Measurements from ENCODE around the gene EFCAB6. TPM values are rescaled to one million over a fixed set of nuclear protein-coding genes. Genes with fewer than 3 reads are reported as not detected.

The EFCAB6 gene
- total RNA-seq, 1 experiment from 2014 or later = 0.21 TPM

- no peak for ATAC-seq
- no peaks in the 10 kb centered on the region for H3K36me3 ChIP-seq (ENCODE audit: control insufficient read depth, insufficient read depth, low read length)
- ChIA-PET POLR2A (no interaction called here), CTCF (no interaction called here)
- no peak overlapping the region for H3K27ac ChIP-seq (ENCODE audit: low read length)
- H3K9me3 ChIP-seq (ENCODE audit: control insufficient read depth, insufficient read depth, low read depth, low read length) = peaks cover 5% of the 10 kb centered on the region; the same call in 1 of the 2 replicates
- intact Hi-C loops (cut with micrococcal nuclease; ENCODE audit: unreplicated experiment) (no loop called here), in situ Hi-C loops (cut with HindIII; ENCODE audit: low pct_unique_long_range_greater_than_20kb, low sequenced_read_pairs) (no loop called here)
- H3K27me3 ChIP-seq (ENCODE audit: control insufficient read depth, insufficient read depth, low read length) = no peaks in the 10 kb centered on the region
- no peak overlapping the region for H3K4me3 ChIP-seq (ENCODE audit: low read depth in 2 of 2, low read length in 2 of 2)
- DNase-seq (ENCODE audit: low read depth, low spot score) = no peak
- H3K4me1 ChIP-seq (ENCODE audit: control insufficient read depth, insufficient read depth, low read length) = no peaks in the 10 kb centered on the region
- no peak for TF ChIP-seq REST (IDR thresholded peaks at IDR 0.05; ENCODE audit: insufficient read depth in 1 of 2, low read depth in 2 of 2, low read length in 1 of 2)
- no peak for TF ChIP-seq SIN3A (IDR thresholded peaks at IDR 0.05; ENCODE audit: borderline replicate concordance, insufficient read depth, low read depth, low read length)
- TF ChIP-seq POLR2AphosphoS5 (IDR thresholded peaks at IDR 0.05; ENCODE audit: low read depth, low read length) = no peak
- no peak for TF ChIP-seq TCF7L2 (IDR thresholded peaks at IDR 0.05; ENCODE audit: low read depth, low read length)
- no peak for TF ChIP-seq CTCF (IDR thresholded peaks at IDR 0.05)
- no TSS peak for BruUV-seq (replicated peaks)
Measured at GRCh38 chr22:43636086-43636485, 176.0 kb downstream of the EFCAB6 start.

GRCh38 chr22:43635101-43635500, 177.0 kb downstream of the EFCAB6 start:
- TF ChIP-seq CTCF (IDR thresholded peaks at IDR 0.05) (no peak), SIN3A (IDR thresholded peaks at IDR 0.05; ENCODE audit: borderline replicate concordance, insufficient read depth, low read depth, low read length) (no peak), TCF7L2 (IDR thresholded peaks at IDR 0.05; ENCODE audit: low read depth, low read length) (no peak), REST (IDR thresholded peaks at IDR 0.05; ENCODE audit: insufficient read depth in 1 of 2, low read depth in 2 of 2, low read length in 1 of 2) (no peak), POLR2AphosphoS5 (IDR thresholded peaks at IDR 0.05; ENCODE audit: low read depth, low read length) (no peak)
- BruUV-seq (replicated peaks) = no TSS peak
- no peaks in the 10 kb centered on the region for H3K4me1 ChIP-seq (ENCODE audit: control insufficient read depth, insufficient read depth, low read length)
- no peak for ATAC-seq
- no peak overlapping the region for H3K27ac ChIP-seq (ENCODE audit: low read length)
- POLR2A ChIA-PET = no interaction called here
- in situ Hi-C loops (cut with HindIII; ENCODE audit: low pct_unique_long_range_greater_than_20kb, low sequenced_read_pairs) (no loop called here), intact Hi-C loops (cut with micrococcal nuclease; ENCODE audit: unreplicated experiment) (no loop called here)
- CTCF ChIA-PET = no interaction called here
- H3K36me3 ChIP-seq (ENCODE audit: control insufficient read depth, insufficient read depth, low read length) = no peaks in the 10 kb centered on the region
- no peak overlapping the region for H3K4me3 ChIP-seq (ENCODE audit: low read depth in 2 of 2, low read length in 2 of 2)
- peaks cover 5% of the 10 kb centered on the region; the same call in 1 of the 2 replicates for H3K9me3 ChIP-seq (ENCODE audit: control insufficient read depth, insufficient read depth, low read depth, low read length)
- no peak for DNase-seq (ENCODE audit: low read depth, low spot score)
- no peaks in the 10 kb centered on the region for H3K27me3 ChIP-seq (ENCODE audit: control insufficient read depth, insufficient read depth, low read length)
